ENCODE data around the gene PGRMC1.

PGRMC1 gene

DNA sequence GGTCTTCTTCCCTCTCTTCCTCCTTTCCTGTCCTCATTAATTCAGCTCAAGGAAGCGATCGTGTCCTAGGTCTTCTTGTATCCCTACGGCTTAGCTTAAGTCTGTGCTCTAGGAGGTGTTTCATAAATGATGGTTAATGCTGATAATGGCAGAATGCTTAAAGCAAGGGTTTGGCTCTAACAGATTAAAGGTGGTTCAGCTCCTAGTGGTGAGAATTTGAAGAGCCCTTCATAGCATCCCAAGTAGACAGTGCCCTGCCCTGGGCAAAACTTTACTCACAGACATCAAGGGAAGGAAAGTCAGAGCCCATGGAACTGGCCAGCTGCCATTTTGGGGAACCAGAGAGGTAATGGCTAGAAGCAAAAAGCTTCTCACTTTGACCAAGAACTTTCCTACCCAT lies 47.0 kb upstream of the PGRMC1 start:
- Histone ChIP-seq H3K9me3 (ENCODE audit: control insufficient read depth, insufficient read depth, low read depth, low read length) (no peaks in the 10 kb centered on the region), H3K27ac (ENCODE audit: extremely low read depth, low read depth, low read length) (no peak overlapping the region), H3K4me3 (ENCODE audit: low read depth, low read length) (no peak overlapping the region), H3K4me1 (ENCODE audit: control insufficient read depth, insufficient read depth, low read length) (no peaks in the 10 kb centered on the region), H3K36me3 (ENCODE audit: control insufficient read depth in 2 of 2, insufficient read depth in 1 of 2, low read length in 2 of 2) (no peaks in the 10 kb centered on the region)
- ChIA-PET CTCF (interaction anchor here (0.5 to 7.5 kb wide), 4 partner anchors 10 to 460 kb away, joined by 3 to 38 read pairs (median 4); no protein-coding TSS in a partner anchor), POLR2A (no interaction called here)
- no peak for TF ChIP-seq WT1 (tag by site-specific recombination; IDR thresholded peaks at IDR 0.05)
- no peak for TF ChIP-seq BCL11A (tag by site-specific recombination; IDR thresholded peaks at IDR 0.05; ENCODE audit: low read depth)
- TF ChIP-seq, protein P1, sequence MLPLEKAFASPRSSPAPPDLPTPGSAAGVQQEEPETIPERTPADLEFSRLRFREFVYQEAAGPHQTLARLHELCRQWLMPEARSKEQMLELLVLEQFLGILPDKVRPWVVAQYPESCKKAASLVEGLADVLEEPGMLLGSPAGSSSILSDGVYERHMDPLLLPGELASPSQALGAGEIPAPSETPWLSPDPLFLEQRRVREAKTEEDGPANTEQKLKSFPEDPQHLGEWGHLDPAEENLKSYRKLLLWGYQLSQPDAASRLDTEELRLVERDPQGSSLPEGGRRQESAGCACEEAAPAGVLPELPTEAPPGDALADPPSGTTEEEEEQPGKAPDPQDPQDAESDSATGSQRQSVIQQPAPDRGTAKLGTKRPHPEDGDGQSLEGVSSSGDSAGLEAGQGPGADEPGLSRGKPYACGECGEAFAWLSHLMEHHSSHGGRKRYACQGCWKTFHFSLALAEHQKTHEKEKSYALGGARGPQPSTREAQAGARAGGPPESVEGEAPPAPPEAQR (tag by site-specific recombination; IDR thresholded peaks at IDR 0.05): no peak
- TF ChIP-seq, protein P2, sequence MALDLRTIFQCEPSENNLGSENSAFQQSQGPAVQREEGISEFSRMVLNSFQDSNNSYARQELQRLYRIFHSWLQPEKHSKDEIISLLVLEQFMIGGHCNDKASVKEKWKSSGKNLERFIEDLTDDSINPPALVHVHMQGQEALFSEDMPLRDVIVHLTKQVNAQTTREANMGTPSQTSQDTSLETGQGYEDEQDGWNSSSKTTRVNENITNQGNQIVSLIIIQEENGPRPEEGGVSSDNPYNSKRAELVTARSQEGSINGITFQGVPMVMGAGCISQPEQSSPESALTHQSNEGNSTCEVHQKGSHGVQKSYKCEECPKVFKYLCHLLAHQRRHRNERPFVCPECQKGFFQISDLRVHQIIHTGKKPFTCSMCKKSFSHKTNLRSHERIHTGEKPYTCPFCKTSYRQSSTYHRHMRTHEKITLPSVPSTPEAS (tag by site-specific recombination; IDR thresholded peaks at IDR 0.05): no peak

DNA sequence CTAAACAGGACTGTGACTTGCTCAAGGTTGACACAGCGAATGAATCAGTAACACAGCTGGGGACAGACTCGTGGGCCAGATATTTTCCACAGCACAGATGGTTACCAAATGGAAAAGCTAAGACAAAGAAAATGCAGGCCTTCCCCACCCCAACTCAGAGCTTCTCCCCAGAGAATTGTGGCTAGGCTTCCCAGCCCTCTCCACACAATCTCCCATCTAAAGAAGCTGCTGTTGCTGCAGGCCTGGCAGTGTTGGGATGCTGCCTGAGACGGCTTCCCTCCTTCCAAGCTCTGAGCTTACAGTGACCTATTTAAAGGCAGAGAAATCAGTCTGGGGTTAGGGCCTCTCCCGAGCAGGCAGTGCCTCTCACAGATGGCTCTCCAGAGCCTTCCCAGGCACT lies 46.5 kb upstream of the PGRMC1 start:
- Histone ChIP-seq H3K36me3 (ENCODE audit: control insufficient read depth in 2 of 2, insufficient read depth in 1 of 2, low read length in 2 of 2) (no peaks in the 10 kb centered on the region), H3K4me3 (ENCODE audit: low read depth, low read length) (no peak overlapping the region), H3K27ac (ENCODE audit: extremely low read depth, low read depth, low read length) (no peak overlapping the region), H3K4me1 (ENCODE audit: control insufficient read depth, insufficient read depth, low read length) (no peaks in the 10 kb centered on the region), H3K9me3 (ENCODE audit: control insufficient read depth, insufficient read depth, low read depth, low read length) (no peaks in the 10 kb centered on the region)
- ChIA-PET POLR2A (no interaction called here), CTCF (interaction anchor here (0.5 to 7.5 kb wide), 5 partner anchors 11 to 460 kb away, joined by 3 to 38 read pairs (median 3); no protein-coding TSS in a partner anchor)
- no peak for TF ChIP-seq ZBTB17 (tag by site-specific recombination; IDR thresholded peaks at IDR 0.05)
- TF ChIP-seq, protein P3, sequence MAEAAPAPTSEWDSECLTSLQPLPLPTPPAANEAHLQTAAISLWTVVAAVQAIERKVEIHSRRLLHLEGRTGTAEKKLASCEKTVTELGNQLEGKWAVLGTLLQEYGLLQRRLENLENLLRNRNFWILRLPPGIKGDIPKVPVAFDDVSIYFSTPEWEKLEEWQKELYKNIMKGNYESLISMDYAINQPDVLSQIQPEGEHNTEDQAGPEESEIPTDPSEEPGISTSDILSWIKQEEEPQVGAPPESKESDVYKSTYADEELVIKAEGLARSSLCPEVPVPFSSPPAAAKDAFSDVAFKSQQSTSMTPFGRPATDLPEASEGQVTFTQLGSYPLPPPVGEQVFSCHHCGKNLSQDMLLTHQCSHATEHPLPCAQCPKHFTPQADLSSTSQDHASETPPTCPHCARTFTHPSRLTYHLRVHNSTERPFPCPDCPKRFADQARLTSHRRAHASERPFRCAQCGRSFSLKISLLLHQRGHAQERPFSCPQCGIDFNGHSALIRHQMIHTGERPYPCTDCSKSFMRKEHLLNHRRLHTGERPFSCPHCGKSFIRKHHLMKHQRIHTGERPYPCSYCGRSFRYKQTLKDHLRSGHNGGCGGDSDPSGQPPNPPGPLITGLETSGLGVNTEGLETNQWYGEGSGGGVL (tag by site-specific recombination; IDR thresholded peaks at IDR 0.05): no peak
- TF ChIP-seq ZNF404 (tag by site-specific recombination; IDR thresholded peaks at IDR 0.05): no peak
- TF ChIP-seq ZNF341 (tag by site-specific recombination; IDR thresholded peaks at IDR 0.05; ENCODE audit: low read depth): no peak
- TF ChIP-seq, protein P4, sequence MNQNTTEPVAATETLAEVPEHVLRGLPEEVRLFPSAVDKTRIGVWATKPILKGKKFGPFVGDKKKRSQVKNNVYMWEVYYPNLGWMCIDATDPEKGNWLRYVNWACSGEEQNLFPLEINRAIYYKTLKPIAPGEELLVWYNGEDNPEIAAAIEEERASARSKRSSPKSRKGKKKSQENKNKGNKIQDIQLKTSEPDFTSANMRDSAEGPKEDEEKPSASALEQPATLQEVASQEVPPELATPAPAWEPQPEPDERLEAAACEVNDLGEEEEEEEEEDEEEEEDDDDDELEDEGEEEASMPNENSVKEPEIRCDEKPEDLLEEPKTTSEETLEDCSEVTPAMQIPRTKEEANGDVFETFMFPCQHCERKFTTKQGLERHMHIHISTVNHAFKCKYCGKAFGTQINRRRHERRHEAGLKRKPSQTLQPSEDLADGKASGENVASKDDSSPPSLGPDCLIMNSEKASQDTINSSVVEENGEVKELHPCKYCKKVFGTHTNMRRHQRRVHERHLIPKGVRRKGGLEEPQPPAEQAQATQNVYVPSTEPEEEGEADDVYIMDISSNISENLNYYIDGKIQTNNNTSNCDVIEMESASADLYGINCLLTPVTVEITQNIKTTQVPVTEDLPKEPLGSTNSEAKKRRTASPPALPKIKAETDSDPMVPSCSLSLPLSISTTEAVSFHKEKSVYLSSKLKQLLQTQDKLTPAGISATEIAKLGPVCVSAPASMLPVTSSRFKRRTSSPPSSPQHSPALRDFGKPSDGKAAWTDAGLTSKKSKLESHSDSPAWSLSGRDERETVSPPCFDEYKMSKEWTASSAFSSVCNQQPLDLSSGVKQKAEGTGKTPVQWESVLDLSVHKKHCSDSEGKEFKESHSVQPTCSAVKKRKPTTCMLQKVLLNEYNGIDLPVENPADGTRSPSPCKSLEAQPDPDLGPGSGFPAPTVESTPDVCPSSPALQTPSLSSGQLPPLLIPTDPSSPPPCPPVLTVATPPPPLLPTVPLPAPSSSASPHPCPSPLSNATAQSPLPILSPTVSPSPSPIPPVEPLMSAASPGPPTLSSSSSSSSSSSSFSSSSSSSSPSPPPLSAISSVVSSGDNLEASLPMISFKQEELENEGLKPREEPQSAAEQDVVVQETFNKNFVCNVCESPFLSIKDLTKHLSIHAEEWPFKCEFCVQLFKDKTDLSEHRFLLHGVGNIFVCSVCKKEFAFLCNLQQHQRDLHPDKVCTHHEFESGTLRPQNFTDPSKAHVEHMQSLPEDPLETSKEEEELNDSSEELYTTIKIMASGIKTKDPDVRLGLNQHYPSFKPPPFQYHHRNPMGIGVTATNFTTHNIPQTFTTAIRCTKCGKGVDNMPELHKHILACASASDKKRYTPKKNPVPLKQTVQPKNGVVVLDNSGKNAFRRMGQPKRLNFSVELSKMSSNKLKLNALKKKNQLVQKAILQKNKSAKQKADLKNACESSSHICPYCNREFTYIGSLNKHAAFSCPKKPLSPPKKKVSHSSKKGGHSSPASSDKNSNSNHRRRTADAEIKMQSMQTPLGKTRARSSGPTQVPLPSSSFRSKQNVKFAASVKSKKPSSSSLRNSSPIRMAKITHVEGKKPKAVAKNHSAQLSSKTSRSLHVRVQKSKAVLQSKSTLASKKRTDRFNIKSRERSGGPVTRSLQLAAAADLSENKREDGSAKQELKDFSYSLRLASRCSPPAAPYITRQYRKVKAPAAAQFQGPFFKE (tag by site-specific recombination; IDR thresholded peaks at IDR 0.05; ENCODE audit: borderline replicate concordance): no peak
- TF ChIP-seq MZF1 (tag by site-specific recombination; IDR thresholded peaks at IDR 0.05; ENCODE audit: borderline replicate concordance): no peak
- no peak for TF ChIP-seq ZNF214 (tag by site-specific recombination; IDR thresholded peaks at IDR 0.05; ENCODE audit: borderline replicate concordance)
